Right lobe of liver (tissue), 6 donors: ENCODE measurements around the gene IL1RL1. TPM values are rescaled to one million over a fixed set of nuclear protein-coding genes. Genes with fewer than 3 reads are reported as not detected.
A peak's percentile ranks its signal among the peaks of the same experiment; 100 is the strongest.

Experiments
- ATAC-seq, 4 donors: fragments of 200-7000 bp; cut with Tn5 transposase; one replicate each; pipeline ENCODE4 v1.9.1; 2020; ENCODE audit warnings: mild to moderate bottlenecking in 4 of 4, moderate library complexity in 4 of 4
- DNase-seq, 3 donors: peaks; one replicate each; pipeline ENCODE4 v3.0.0-alpha.2; 2020
- H3K27ac ChIP-seq, 3 donors: fragments of 200-600 bp; one replicate each; pipeline ENCODE4 v1.8.0; 2022
- H3K27me3 ChIP-seq, 2 donors: fragments of 200-600 bp; one replicate each; pipeline ENCODE4 v1.8.0; 2022
- H3K36me3 ChIP-seq, 4 donors: fragments of 200-600 bp; sonication (generic) in 1 of 4; one replicate each; pipeline versions ENCODE4 v1.5.1 to v1.8.0; 2017 to 2022; ENCODE audit warnings: control low read depth in 1 of 4
- H3K4me1 ChIP-seq, 4 donors: fragments of 200-600 bp; sonication (generic) in 1 of 4; one replicate each; pipeline versions ENCODE4 v1.5.1 to v1.8.0; 2017 to 2022; ENCODE audit warnings: control low read depth in 1 of 4
- H3K4me3 ChIP-seq, 3 donors: fragments of 200-600 bp; one replicate each; pipeline ENCODE4 v1.8.0; 2022
- H3K9me3 ChIP-seq, 4 donors: fragments of 200-600 bp; sonication (generic) in 1 of 4; one replicate each; pipeline versions ENCODE4 v1.5.1 to v1.8.0; 2017 to 2022; ENCODE audit warnings: control low read depth in 1 of 4
- POLR2A ChIP-seq: fragments of 450-650 bp; IDR thresholded peaks from one replicate; pipeline ENCODE4 v1.6.1; 2017; ENCODE audit warnings: antibody characterized with exemption, mild to moderate bottlenecking
- WGBS: methylation state at CpG from one replicate; pipeline ENCODE4 v1.1.6; 2018; ENCODE audit warnings: low coverage, low lambda C conversion rate; ENCODE audit not compliant: insufficient coverage; ENCODE audit errors: missing lambda C conversion rate; 5-methylcytosine and 5-hydroxymethylcytosine counted together
- intact Hi-C, 2 donors: fragments of 100-400 bp; cut with DNase I; formaldehyde crosslinking; loops; one replicate each; pipeline versions ENCODE4 v1.11.2 to v1.14.1; 2022
- long read RNA-seq: library from polyadenylated mRNA; unstranded; transcript quantifications from one replicate; pipeline ENCODE4 v2.0.0, GENCODE V29; 2019
- total RNA-seq, 6 experiments: library from RNA; depleted of rRNA in 2 of 6; stranded (reverse); fragments of >200 nt in 2 of 6; fragmentation: NEBNext Ultra II Directional in 3 of 6; extraction: Animal tissue kit (Norgen Biotek cat#: 25700) in 3 of 6; gene quantifications; one replicate each; pipeline versions ENCODE4 v1.1.0 to v1.2.4, GENCODE V29; 2016 to 2023
- TF ChIP-seq, protein P1 (sequence below), 4 donors: fragments of 200-600 bp in 3 of 4; fragments of 450-650 bp in 1 of 4; IDR thresholded peaks; one replicate each; pipeline versions ENCODE4 v1.5.1 to v1.8.0; 2016 to 2022; ENCODE audit warnings: antibody characterized with exemption in 4 of 4, mild to moderate bottlenecking in 2 of 4
- donor health status: DM: no; HTN: yes; CAD: no.
- donor health status: DM: no; HTN: no; CAD: no.
- donor health status: DM: no; HTN: no; CAD: no.
- donor health status: DM: no; HTN: yes; CAD: no.
- donor health status: DM: no; HTN: yes; CAD: no.

Gene IL1RL1
- 10 to 100 TPM in 2 of 6 experiments, 1 to 10 TPM in 4; 2.0 to 18.0 (median 4.2) TPM for total RNA-seq
- long read RNA-seq = 0 reads

DNA sequence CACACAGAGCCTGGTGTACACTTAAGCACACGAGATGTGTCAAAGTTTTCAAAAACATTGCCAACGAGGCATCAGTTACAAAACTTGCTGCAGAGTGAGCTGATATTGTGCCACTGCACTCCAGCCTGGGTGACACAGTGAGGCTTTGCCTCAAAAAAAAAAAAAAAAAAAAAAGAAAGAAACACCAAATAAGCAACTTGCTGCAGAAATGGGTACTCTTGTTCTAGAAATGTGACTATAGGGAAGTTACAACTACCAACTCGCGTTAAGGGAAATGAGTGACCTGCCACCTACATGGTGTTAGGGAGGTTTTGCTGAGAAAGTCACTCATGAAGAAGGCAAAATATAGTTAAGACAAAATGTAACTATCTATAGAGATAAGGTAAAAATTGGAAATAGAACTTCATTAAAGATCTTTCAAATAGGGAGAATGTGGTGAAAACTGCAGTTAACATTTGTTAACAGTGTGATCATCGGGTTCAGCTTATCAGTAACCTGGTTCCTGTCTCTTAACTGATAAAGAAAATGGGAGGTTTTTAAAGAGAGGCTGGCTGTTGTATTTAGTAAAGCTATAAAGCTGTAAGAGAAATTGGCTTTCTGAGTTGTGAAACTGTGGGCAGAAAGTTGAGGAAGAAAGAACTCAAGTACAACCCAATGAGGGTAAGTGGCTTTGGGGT is at the start of gene IL1RL1:
Gene IL1RL1, plus strand, starts transcription at position 600 of the 677 bp plus-strand sequence. CDS start 26,702 bp downstream, outside the sequence.
- Histone ChIP-seq H3K4me1 (no peaks in the 10 kb centered on the region), H3K4me3 (no peak within 1 kb of the TSS), H3K27ac (no peak within 1 kb of the TSS), H3K27me3 (no peaks in the 10 kb centered on the region), H3K9me3 (no peaks in the 10 kb centered on the region), H3K36me3 (no peaks in the 10 kb centered on the region)
- ATAC-seq (no peak), DNase-seq (no peak)
- intact Hi-C loops = no loop called here
- no peak for TF ChIP-seq POLR2A
- TF ChIP-seq, protein P1, sequence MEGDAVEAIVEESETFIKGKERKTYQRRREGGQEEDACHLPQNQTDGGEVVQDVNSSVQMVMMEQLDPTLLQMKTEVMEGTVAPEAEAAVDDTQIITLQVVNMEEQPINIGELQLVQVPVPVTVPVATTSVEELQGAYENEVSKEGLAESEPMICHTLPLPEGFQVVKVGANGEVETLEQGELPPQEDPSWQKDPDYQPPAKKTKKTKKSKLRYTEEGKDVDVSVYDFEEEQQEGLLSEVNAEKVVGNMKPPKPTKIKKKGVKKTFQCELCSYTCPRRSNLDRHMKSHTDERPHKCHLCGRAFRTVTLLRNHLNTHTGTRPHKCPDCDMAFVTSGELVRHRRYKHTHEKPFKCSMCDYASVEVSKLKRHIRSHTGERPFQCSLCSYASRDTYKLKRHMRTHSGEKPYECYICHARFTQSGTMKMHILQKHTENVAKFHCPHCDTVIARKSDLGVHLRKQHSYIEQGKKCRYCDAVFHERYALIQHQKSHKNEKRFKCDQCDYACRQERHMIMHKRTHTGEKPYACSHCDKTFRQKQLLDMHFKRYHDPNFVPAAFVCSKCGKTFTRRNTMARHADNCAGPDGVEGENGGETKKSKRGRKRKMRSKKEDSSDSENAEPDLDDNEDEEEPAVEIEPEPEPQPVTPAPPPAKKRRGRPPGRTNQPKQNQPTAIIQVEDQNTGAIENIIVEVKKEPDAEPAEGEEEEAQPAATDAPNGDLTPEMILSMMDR (IDR thresholded peaks at IDR 0.05) = no peak
- WGBS = 33% methylated on average over 5 of the region's 5 CpGs

DNA sequence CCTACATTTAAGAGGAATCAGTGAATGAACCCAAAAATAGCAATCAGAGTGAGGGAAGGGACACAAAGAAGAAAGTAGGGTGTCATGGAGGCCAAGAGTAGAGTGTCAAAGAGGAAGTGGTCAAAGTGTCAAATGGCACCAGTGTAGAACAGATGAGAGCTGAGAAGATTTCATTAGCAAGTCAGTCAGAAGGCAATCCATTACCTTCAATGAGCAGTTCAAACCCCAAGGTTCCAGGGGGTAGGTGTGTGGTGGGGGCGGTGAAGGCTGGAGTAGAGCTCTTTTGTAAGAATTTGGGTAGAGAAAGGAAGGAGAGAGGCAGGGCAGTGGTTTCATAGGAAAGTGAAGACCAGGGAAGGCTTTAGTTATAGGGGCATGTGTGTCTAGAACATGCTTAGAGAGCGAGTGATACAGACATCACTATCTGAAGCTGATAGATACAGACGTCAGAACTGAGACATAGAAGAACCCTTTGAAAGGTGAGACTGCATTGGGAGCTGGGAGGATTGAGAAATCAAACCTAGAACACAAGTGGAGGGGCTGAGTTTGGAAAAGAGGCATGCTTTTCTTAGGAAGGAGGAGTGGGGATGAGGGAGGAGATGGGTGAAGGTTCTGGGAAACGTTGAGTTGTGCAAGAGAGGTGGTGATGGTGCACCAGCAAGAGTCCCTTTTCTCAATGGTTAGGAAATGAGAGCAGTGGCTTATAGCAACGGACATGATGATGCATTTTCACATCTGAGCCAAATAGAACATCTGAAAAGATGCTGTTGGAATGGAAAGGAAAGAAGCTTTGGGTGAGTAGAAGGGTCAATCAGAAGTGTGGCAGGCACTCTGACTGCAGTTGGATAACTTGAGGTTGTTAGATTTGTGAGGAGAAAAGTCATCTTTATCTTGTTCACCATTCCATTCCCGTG is 48.9 kb upstream of the IL1RL1 start:
- H3K27me3 ChIP-seq = no peaks in the 10 kb centered on the region
- H3K4me3 ChIP-seq = no peak overlapping the region
- 57% methylated on average over 6 of the region's 6 CpGs for WGBS
- no peak overlapping the region for H3K27ac ChIP-seq
- TF ChIP-seq POLR2A = no peak
- TF ChIP-seq, protein P1 (IDR thresholded peaks at IDR 0.05) = no peak
- no peaks in the 10 kb centered on the region for H3K36me3 ChIP-seq
- no peaks in the 10 kb centered on the region for H3K9me3 ChIP-seq
- peak in 2 of 4 donors; percentile 41 to 42 for ATAC-seq
- intact Hi-C loops = no loop called here
- DNase-seq = no peak
- H3K4me1 ChIP-seq = no peaks in the 10 kb centered on the region

GRCh38 chr2:102264952-102265351 is 46.4 kb upstream of the IL1RL1 start:
- no peaks in the 10 kb centered on the region for H3K4me1 ChIP-seq
- ATAC-seq (no peak), DNase-seq (no peak)
- H3K4me3 ChIP-seq = no peak overlapping the region
- no peak for TF ChIP-seq POLR2A
- TF ChIP-seq, protein P1 (IDR thresholded peaks at IDR 0.05) = no peak
- 78% methylated on average over 2 of the region's 2 CpGs for WGBS
- H3K27ac ChIP-seq = no peak overlapping the region
- no peaks in the 10 kb centered on the region for H3K9me3 ChIP-seq
- no peaks in the 10 kb centered on the region for H3K36me3 ChIP-seq
- intact Hi-C loops = no loop called here
- no peaks in the 10 kb centered on the region for H3K27me3 ChIP-seq

DNA sequence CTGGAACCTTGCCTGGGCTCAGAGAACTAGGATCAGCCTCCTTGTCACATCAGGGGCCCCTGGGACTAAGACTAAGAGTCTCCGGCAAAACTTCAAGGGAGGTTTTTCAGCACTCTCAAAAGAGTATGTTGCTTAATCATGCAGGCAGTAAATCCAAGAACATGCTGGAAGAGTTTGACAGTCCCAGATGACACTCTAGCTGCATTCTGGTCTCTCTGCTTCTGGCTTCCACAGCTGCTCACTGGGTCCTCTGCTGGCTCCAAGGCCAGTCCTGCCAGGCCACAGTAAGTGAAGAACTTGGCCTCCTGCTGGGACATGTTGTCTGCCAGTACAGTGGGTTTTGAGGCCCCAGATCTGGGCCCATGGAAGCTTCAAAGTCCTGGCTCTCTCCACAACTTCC is 45.2 kb upstream of the IL1RL1 start:
- H3K4me1 ChIP-seq = no peaks in the 10 kb centered on the region
- 100% methylated on average over 1 of the region's 1 CpG for WGBS
- H3K9me3 ChIP-seq = no peaks in the 10 kb centered on the region
- no peaks in the 10 kb centered on the region for H3K36me3 ChIP-seq
- TF ChIP-seq POLR2A = no peak
- TF ChIP-seq, protein P1 (IDR thresholded peaks at IDR 0.05) = no peak
- H3K27ac ChIP-seq = no peak overlapping the region
- no peak overlapping the region for H3K4me3 ChIP-seq
- DNase-seq (no peak), ATAC-seq (no peak)
- H3K27me3 ChIP-seq = no peaks in the 10 kb centered on the region
- intact Hi-C loops = no loop called here
